ENCODE measurements around the gene INVS. TPM values are rescaled to one million over a fixed set of nuclear protein-coding genes. Genes with fewer than 3 reads are reported as not detected.

The INVS gene
- total RNA-seq, 1 experiment from 2014 or later = 15.6 TPM

DNA sequence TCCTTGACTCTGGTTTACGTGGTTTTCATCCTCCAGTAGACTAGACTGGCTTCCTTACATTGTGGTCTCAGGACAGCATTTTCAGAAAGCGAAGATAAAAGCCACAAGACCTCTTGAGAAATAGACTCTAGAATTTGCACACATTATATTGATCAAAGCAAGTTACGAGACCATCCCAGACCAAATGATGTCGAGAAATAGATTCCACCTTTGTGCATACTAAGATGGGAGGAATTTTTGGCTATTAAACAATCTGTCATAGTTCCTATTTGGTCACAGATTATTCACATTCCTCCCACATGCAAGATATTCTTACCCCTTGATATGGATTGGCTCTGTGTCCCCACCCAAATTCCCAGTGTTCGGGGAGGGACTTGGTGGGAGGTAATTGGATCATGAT lies 188.1 kb downstream of the INVS start:
- Mint-ChIP-seq H3K9me3 (ENCODE audit: unreplicated experiment) (peaks cover 26% of the 10 kb centered on the region), H3K27ac (ENCODE audit: unreplicated experiment) (peak overlapping the region; percentile 53)

GRCh38 chr9:100290714-100291113 lies 191.7 kb downstream of the INVS start:
- no peak for TF ChIP-seq CTCF (IDR thresholded peaks at IDR 0.05; ENCODE audit: insufficient read depth in 1 of 2, low read depth in 1 of 2, low read length in 1 of 2, severe bottlenecking in 1 of 2, unreplicated experiment in 1 of 2)
- Mint-ChIP-seq H3K27ac (ENCODE audit: unreplicated experiment) (no peak overlapping the region), H3K4me1 (ENCODE audit: low read depth, unreplicated experiment) (no peaks in the 10 kb centered on the region), H3K36me3 (ENCODE audit: insufficient read depth, unreplicated experiment) (peaks cover 62% of the 10 kb centered on the region), H3K9me3 (ENCODE audit: unreplicated experiment) (peaks cover 14% of the 10 kb centered on the region), H3K27me3 (ENCODE audit: insufficient read depth, unreplicated experiment) (no peaks in the 10 kb centered on the region), H3K4me3 (ENCODE audit: unreplicated experiment) (no peak overlapping the region)
- no peaks in the 10 kb centered on the region for H3K27me3 ChIP-seq (replicated peaks; ENCODE audit: control insufficient read depth, insufficient read depth, low read length)
- ChIA-PET CTCF (no interaction called here), POLR2A (no interaction called here)
- no peak for DNase-seq
- intact Hi-C loops (cut with micrococcal nuclease; ENCODE audit: unreplicated experiment) = no loop called here
- H3K4me3 ChIP-seq (ENCODE audit: low read depth, low read length) = no peak overlapping the region
- H3K4me1 ChIP-seq = no peaks in the 10 kb centered on the region
- no peaks in the 10 kb centered on the region for H3K9me3 ChIP-seq
- no TSS peak for BruUV-seq (replicated peaks)
- peaks cover 6% of the 10 kb centered on the region for H3K36me3 ChIP-seq (ENCODE audit: control insufficient read depth, insufficient read depth, low read length)

More for the DNA sequence above, 188.1 kb downstream of the INVS start:
- Histone ChIP-seq H3K36me3 (ENCODE audit: control insufficient read depth, insufficient read depth, low read length) (peaks cover 6% of the 10 kb centered on the region), H3K4me1 (no peaks in the 10 kb centered on the region), H3K9me3 (no peaks in the 10 kb centered on the region), H3K4me3 (ENCODE audit: low read depth, low read length) (no peak overlapping the region), H3K27me3 (replicated peaks; ENCODE audit: control insufficient read depth, insufficient read depth, low read length) (no peaks in the 10 kb centered on the region)
- Mint-ChIP-seq H3K4me3 (ENCODE audit: unreplicated experiment) (no peak overlapping the region), H3K27me3 (ENCODE audit: insufficient read depth, unreplicated experiment) (no peaks in the 10 kb centered on the region), H3K4me1 (ENCODE audit: low read depth, unreplicated experiment) (no peaks in the 10 kb centered on the region), H3K36me3 (ENCODE audit: insufficient read depth, unreplicated experiment) (peaks cover 56% of the 10 kb centered on the region)
- BruUV-seq (replicated peaks) = no TSS peak
- no peak for DNase-seq
- TF ChIP-seq CTCF (IDR thresholded peaks at IDR 0.05; ENCODE audit: insufficient read depth in 1 of 2, low read depth in 1 of 2, low read length in 1 of 2, severe bottlenecking in 1 of 2, unreplicated experiment in 1 of 2) = no peak
- CTCF ChIA-PET = no interaction called here
- intact Hi-C loops (cut with micrococcal nuclease; ENCODE audit: unreplicated experiment) = no loop called here
- POLR2A ChIA-PET = no interaction called here

DNA sequence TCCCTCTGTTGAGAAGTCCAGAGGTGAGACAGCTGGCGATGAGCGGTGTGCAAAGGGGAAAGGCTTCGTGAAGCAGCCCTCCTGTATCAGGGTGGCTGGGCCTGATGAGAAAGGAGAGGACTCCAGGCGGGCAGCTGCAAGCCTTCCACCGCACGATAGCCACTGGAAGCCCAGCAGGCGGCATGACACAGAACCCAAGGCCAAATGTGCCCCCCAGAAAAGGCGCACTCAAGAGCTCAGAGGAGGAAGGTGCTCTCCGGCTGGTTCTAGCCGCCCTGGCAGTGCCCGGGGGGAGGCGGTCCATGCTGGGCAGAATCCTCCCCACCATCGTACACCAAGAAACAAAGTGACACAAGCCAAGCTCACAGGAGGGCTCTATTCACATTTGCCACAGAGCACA lies 193.4 kb downstream of the INVS start:
- H3K4me3 Mint-ChIP-seq (ENCODE audit: unreplicated experiment) = no peak overlapping the region
- CTCF ChIA-PET = no interaction called here
- H3K27me3 Mint-ChIP-seq (ENCODE audit: insufficient read depth, unreplicated experiment) = no peaks in the 10 kb centered on the region
- no peak for DNase-seq
- peaks cover 75% of the 10 kb centered on the region for H3K36me3 Mint-ChIP-seq (ENCODE audit: insufficient read depth, unreplicated experiment)
- Histone ChIP-seq H3K4me1 (peaks cover 1% of the 10 kb centered on the region; the same call in 1 of the 2 replicates), H3K36me3 (ENCODE audit: control insufficient read depth, insufficient read depth, low read length) (peaks cover 5% of the 10 kb centered on the region), H3K27me3 (replicated peaks; ENCODE audit: control insufficient read depth, insufficient read depth, low read length) (no peaks in the 10 kb centered on the region), H3K9me3 (no peaks in the 10 kb centered on the region), H3K4me3 (ENCODE audit: low read depth, low read length) (no peak overlapping the region)
- intact Hi-C loops (cut with micrococcal nuclease; ENCODE audit: unreplicated experiment) = no loop called here
- H3K9me3 Mint-ChIP-seq (ENCODE audit: unreplicated experiment) = peaks cover 13% of the 10 kb centered on the region
- no peaks in the 10 kb centered on the region for H3K4me1 Mint-ChIP-seq (ENCODE audit: low read depth, unreplicated experiment)
- no peak for TF ChIP-seq CTCF (IDR thresholded peaks at IDR 0.05; ENCODE audit: insufficient read depth in 1 of 2, low read depth in 1 of 2, low read length in 1 of 2, severe bottlenecking in 1 of 2, unreplicated experiment in 1 of 2)
- no peak overlapping the region for H3K27ac Mint-ChIP-seq (ENCODE audit: unreplicated experiment)
- BruUV-seq (replicated peaks) = no TSS peak
- POLR2A ChIA-PET = no interaction called here

Data from Caco-2 (cell line).